HG02588 (cell line): Measurements from ENCODE around the gene RAB33B.
"Not testable (repeated sequence)": the region's sequence is repeated elsewhere in the genome, so short reads cannot be mapped to it uniquely, and the experiment has no call there.

Experiments used
- ATAC-seq: cut with Tn5 transposase; IDR thresholded peaks from one replicate; pipeline ENCODE4 v1.9.1; 2021; ENCODE audit warnings: mild to moderate bottlenecking, moderate library complexity; ENCODE audit not compliant: unreplicated experiment

The RAB33B gene

GRCh38 chr4:139461022-139461628 is 7.2 kb downstream of the RAB33B start:
- ATAC-seq = no peak

- not testable (repeated sequence) for ATAC-seq
Observed at GRCh38 chr4:139464512-139464911, 10.6 kb downstream of the RAB33B start.

GRCh38 chr4:139465922-139466321 is 12.0 kb downstream of the RAB33B start:
- ATAC-seq = no peak

GRCh38 chr4:139468756-139469155 is 14.8 kb downstream of the RAB33B start:
- not testable (repeated sequence) for ATAC-seq

- ATAC-seq = no peak
Observed at GRCh38 chr4:139469216-139469615, 15.3 kb downstream of the RAB33B start.

- ATAC-seq = no peak
Observed at GRCh38 chr4:139469869-139470268, 15.9 kb downstream of the RAB33B start.

GRCh38 chr4:139470295-139470694 is 16.4 kb downstream of the RAB33B start:
- ATAC-seq = no peak

- ATAC-seq = peak; percentile 72
Observed at GRCh38 chr4:139470997-139471665, 17.2 kb downstream of the RAB33B start.

- ATAC-seq = no peak
Observed at GRCh38 chr4:139472852-139473251, 18.9 kb downstream of the RAB33B start.

GRCh38 chr4:139476363-139476762 is 22.4 kb downstream of the RAB33B start:
- no peak for ATAC-seq

GRCh38 chr4:139481465-139481864 is 27.5 kb downstream of the RAB33B start:
- ATAC-seq = no peak

GRCh38 chr4:139483000-139483399 is 29.1 kb downstream of the RAB33B start:
- ATAC-seq = no peak

- no peak for ATAC-seq
Observed at GRCh38 chr4:139484783-139485311, 30.9 kb downstream of the RAB33B start.

GRCh38 chr4:139488442-139488841 is 34.5 kb downstream of the RAB33B start:
- ATAC-seq = no peak

GRCh38 chr4:139489638-139490037 is 35.7 kb downstream of the RAB33B start:
- no peak for ATAC-seq

GRCh38 chr4:139492429-139492828 is 38.5 kb downstream of the RAB33B start:
- ATAC-seq = no peak

GRCh38 chr4:139493176-139493575 is 39.3 kb downstream of the RAB33B start:
- ATAC-seq = no peak

- ATAC-seq = no peak
Observed at GRCh38 chr4:139499186-139499585, 45.3 kb downstream of the RAB33B start.

GRCh38 chr4:139501117-139501516 is 47.2 kb downstream of the RAB33B start:
- no peak for ATAC-seq

- ATAC-seq = no peak
Observed at GRCh38 chr4:139501527-139501926, 47.6 kb downstream of the RAB33B start.

- no peak for ATAC-seq
Observed at GRCh38 chr4:139501927-139502899, 48.3 kb downstream of the RAB33B start.
